H1 (cell line): Measurements from ENCODE around the gene PIP5K1C. TPM values are rescaled to one million over a fixed set of nuclear protein-coding genes. Genes with fewer than 3 reads are reported as not detected.

Experiments used
- CBX8 ChIP-seq: fragments of 300-800, 300-1000 bp; sonication (generic); IDR thresholded peaks from 2 replicates; pipeline ENCODE4 v1.7.1; 2016; ENCODE audit warnings: low read depth, low read length, borderline replicate concordance
- polyA plus RNA-seq, 7 experiments: library from polyadenylated mRNA; depleted of rRNA in 3 of 7; stranded (reverse) in 5 of 7; unstranded in 2 of 7; fragments of >200 nt in 5 of 7; fragments of 200-250 nt in 2 of 7; gene quantifications; 1 replicate in 5 of 7; 2 replicates in 1 of 7; 4 replicates in 1 of 7; pipeline versions ENCODE4 v1.2.1 to v1.2.3, GENCODE V29; 2011 to 2013; ENCODE audit warnings: missing spikeins in 2 of 7, mixed read lengths in 2 of 7
- total RNA-seq: library from RNA; stranded (reverse); fragmentation: NEBNext Ultra II Directional; extraction: Animal tissue kit (Norgen Biotek cat#: 25700); gene quantifications from 2 replicates; pipeline ENCODE4 v1.2.1, GENCODE V29; 2021

The PIP5K1C gene
- total and polyA plus RNA-seq, 2 of the 8 experiments (the other 6 are each of a cell fraction or from before 2014, with no cell fraction given) = 10.6 to 32.9 TPM

DNA sequence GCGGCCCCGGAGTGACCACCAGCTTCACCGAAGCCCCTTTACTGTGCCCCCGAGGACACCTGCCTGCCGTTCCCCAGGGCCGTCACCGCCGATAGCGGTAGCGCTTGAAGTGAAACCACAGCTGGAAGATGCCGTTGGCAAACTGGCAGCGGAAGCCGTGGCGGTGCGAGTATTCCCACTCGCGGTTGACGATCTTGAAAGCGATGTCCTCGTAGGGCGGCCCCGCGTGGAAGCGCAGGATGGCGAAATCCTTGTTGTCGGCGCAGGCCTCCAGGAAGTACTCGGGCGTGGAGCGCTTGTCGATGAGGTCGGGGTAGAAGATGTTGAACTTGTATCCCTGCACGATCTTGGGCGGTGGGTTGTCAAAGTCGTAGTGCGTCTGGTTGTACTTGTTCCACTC, 88.4 kb downstream of the PIP5K1C start (continued):
- no peak for TF ChIP-seq CBX8
